ENCODE measurements around the gene ADAMTS17.
A peak's percentile ranks its signal among the peaks of the same experiment; 100 is the strongest.
"Not testable (repeated sequence)": the region's sequence is repeated elsewhere in the genome, so short reads cannot be mapped to it uniquely, and the experiment has no call there.

ADAMTS17 gene

DNA sequence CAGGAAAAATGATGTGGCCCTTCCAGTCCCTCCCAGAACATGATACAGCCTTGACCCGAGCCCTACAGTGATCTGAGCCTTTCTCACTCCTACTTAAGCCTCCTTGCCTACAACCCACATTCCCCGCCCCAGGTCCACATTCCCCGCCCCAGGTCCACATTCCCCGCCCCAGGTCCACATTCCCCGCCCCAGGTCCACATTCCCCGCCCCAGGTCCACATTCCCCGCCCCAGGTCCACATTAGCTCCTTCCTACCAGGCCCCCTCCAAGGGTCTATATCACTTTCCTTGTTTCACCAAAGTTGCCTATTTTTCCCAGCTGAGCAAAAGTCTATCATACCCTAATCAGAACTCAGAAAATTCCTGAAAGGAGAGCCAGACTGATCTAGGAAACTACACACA lies 2.3 kb downstream of the ADAMTS17 start:
- DNase-seq (ENCODE audit: low read depth in 2 of 2): not testable (repeated sequence)

DNA sequence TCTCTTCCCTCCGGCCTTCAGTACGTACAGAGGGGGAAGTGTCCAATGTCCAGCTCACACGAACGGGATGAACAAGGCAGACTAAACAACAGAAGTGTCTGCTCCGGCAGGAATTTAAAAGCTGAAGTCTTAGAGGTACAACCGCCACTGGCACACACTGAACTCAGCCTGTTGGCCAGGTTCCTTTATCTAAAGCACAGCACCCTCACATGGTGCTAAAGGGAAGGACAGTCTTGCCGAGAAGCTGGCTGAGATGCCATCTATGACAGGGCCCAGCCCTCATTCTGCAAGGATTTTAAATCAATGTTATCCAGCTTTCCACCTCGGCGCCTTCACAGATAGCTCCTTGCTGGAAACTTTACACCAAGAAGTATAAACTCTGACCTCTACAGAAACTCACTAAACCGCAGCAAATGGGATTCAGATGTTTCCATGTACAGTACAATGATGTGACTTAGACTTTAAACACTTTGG lies 2.8 kb downstream of the ADAMTS17 start:
- peak in 1 of 2 donors; percentile 49 for DNase-seq (ENCODE audit: low read depth in 2 of 2)

DNA sequence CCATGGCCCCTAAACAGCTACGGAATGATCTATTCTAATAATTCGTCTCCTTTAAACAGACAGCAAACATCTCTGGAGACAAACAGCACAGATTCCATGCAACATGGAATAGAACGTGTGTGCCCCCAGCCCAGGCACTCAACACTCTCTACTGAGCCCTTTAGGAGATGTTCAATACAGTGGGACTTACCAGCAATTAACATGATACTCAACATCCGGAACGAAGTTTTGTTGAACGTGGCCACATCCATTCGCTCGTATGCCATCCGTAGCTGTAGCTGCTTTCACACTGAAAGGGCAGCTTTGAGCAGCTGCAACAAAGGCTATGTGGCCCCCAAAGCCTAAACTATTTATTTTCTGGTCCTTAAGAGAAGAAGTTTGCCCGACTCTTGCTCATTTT lies 3.5 kb downstream of the ADAMTS17 start:
- no peak for DNase-seq (ENCODE audit: low read depth in 2 of 2)

DNA sequence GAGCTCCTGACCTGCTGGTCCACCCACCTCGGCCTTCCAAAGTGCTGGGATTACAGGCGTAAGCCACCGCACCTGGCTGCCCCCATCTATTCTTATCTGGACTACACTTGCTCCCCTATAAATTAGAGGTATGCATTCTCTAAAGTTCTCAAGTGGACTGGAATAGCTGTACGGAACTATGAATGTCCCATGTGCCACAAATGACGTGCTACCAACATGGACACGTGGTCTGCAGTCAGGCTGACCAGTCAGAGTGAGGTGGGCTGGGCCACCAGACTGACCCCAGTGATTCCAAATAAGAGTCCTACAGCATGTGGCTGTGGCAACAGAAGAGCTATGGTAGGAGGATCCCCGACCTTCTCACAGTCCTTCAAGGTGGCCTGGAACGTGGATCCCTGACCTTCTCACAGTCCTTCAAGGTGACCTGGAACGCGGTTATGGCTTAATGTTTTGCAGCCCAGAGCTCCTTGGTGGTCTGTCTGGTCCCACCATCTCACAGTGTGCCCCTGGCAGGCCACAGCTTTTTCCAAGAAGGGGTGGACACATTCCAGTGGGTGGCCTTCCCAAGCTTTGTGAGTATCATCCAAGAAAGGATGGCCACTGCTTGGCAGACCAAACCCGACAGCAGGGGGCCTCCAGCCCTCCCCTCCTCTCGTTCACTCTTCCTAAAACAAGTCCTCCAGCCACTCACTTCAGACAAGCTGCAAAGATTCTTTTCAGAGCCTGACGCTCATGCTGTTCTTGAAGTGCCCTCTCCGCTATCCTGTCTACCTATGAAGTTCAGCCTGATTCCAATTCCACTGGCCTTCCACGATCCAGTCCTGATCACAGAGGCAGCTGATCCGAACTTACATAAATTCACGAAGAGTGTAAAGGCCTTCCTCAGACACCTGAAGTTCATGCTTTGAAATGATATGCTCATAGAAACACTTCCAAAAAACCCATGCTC lies 4.4 kb downstream of the ADAMTS17 start:
- DNase-seq (ENCODE audit: low read depth in 2 of 2): no peak

GRCh38 chr15:100336061-100336460 lies 5.7 kb downstream of the ADAMTS17 start:
- DNase-seq (ENCODE audit: low read depth in 2 of 2): no peak

GRCh38 chr15:100335335-100335999 lies 6.3 kb downstream of the ADAMTS17 start:
- no peak for DNase-seq (ENCODE audit: low read depth in 2 of 2)

- no peak for DNase-seq (ENCODE audit: low read depth in 2 of 2)
Measured at GRCh38 chr15:100334905-100335304, 6.9 kb downstream of the ADAMTS17 start.

DNA sequence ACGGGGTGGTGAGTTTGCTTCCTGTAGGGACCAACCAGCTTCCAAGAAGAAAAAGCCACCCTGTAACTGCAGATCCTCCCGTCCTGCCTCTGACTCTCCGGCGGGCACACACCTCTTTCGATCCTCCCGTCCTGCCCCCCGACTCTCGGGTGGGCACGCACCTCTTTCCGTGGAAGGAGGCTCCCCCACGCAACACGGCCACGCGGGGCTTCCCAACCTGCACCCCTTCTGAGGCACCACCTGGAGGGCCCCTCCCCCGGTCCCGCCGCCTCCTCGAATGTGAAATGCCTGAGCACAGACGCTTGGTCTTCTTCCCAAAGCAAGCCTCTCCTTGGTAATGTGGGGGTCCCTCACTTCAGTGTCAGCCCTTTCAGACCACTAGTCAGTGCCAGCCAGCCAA lies 7.3 kb downstream of the ADAMTS17 start:
- no peak for DNase-seq (ENCODE audit: low read depth in 2 of 2)

- no peak for DNase-seq (ENCODE audit: low read depth in 2 of 2)
Measured at GRCh38 chr15:100334015-100334414, 7.8 kb downstream of the ADAMTS17 start.

GRCh38 chr15:100333236-100333635 lies 8.5 kb downstream of the ADAMTS17 start:
- no peak for DNase-seq (ENCODE audit: low read depth in 2 of 2)

- DNase-seq (ENCODE audit: low read depth in 2 of 2): no peak
Measured at GRCh38 chr15:100332721-100333120, 9.1 kb downstream of the ADAMTS17 start.

- no peak for DNase-seq (ENCODE audit: low read depth in 2 of 2)
Measured at GRCh38 chr15:100332231-100332630, 9.5 kb downstream of the ADAMTS17 start.

GRCh38 chr15:100330629-100331215 lies 11.1 kb downstream of the ADAMTS17 start:
- no peak for DNase-seq (ENCODE audit: low read depth in 2 of 2)

- no peak for DNase-seq (ENCODE audit: low read depth in 2 of 2)
Measured at GRCh38 chr15:100330221-100330620, 11.6 kb downstream of the ADAMTS17 start.

DNA sequence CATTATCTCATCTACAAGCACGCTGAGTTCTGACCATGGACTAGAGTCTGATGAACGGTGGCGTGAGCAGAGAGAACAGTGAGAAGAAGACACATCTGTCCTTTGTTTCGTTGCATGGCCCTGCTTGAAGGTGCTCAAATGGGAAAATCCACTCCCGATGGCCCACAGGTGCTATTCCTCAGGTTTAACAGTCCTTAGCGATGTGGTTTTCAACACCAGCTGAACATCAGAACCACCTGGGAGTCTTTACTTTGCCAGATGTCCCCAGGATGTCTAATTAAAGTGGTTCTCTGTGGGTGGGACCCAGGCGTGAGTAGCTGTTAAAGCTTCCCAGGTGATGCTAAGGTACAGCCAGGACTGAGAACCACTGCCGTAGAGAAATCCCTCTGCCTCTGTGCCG lies 13.0 kb downstream of the ADAMTS17 start:
- no peak for DNase-seq (ENCODE audit: low read depth in 2 of 2)

DNA sequence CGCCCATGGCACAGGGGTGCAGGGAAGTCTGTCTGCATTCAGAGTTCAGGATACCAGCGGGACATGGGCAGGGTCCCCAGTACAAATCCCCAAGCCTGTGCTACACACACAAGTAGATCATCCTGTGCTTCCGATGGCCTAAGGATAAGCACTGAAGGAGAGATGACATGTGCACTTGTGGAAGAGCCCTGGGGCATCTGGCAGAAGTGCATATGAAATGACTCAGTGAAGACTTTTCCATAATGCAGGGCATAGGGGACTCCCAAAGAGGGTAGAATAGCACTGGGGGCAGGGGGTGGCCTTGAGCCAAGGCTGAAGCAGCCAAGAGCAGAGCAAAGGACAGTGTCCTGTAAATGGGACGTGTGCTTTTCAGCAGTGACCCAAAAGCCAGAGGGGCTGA lies 22.9 kb downstream of the ADAMTS17 start:
- no peak for DNase-seq (ENCODE audit: low read depth in 2 of 2)

DNA sequence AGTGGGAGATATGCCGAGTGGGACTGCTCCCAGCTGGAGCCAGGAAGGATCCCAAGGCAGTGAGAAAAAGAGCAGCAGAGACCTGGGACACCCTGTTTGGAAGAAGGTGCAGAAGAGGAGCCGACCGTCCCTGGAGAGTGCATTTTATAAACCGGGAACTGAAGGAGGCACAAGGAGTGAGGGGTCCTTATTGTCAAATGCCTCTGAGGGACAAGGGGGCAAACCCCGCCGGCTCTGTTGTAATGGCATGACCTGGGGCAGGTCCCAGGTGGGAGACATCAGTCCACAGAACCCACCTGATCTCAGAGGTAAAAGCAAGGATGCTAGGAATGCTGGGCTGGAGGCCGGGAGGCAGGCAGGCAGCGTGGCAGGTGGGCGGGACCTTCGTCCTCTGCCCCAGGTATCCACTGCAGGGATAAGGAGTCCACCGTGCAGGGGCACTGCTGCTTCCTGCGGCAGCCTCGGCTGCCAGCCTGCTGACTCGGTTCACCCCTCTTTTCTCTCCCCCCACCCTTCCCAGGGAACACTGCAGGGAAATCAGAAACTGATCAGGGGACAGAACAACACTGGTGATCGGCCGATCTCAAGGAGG lies 26.9 kb downstream of the ADAMTS17 start:
- no peak for DNase-seq (ENCODE audit: low read depth in 2 of 2)

- DNase-seq (ENCODE audit: low read depth in 2 of 2): no peak
Measured at GRCh38 chr15:100311833-100312476, 29.8 kb downstream of the ADAMTS17 start.

- no peak for DNase-seq (ENCODE audit: low read depth in 2 of 2)
Measured at GRCh38 chr15:100311154-100311625, 30.6 kb downstream of the ADAMTS17 start.

GRCh38 chr15:100310513-100311153 lies 31.1 kb downstream of the ADAMTS17 start:
- DNase-seq (ENCODE audit: low read depth in 2 of 2): no peak

GRCh38 chr15:100310041-100310405 lies 31.8 kb downstream of the ADAMTS17 start:
- DNase-seq (ENCODE audit: low read depth in 2 of 2): no peak
